Activated naive CD8-positive, alpha-beta T cell treated with anti-CD3 and anti-CD28 coated beads, Interleukin-2, amount 10 ng/mL, durations not matched to agents 7 days and 5 days (primary cell): ENCODE measurements around the gene GGNBP2. TPM values are rescaled to one million over a fixed set of nuclear protein-coding genes. Genes with fewer than 3 reads are reported as not detected.

Source experiments
- ATAC-seq: fragments of 150-1000 bp; cut with Tn5 transposase; one replicate; pipeline ENCODE4 v1.10.0; 2021; ENCODE audit warnings: low read depth, moderate library complexity
- POLR2A ChIA-PET: fragments of 350-600 bp; sonication (Branson Sonifier 250); formaldehyde crosslinking; loops from one replicate; lab custom pipeline; 2021; ENCODE audit warnings: antibody characterized with exemption; lab: Charles Lee
- DNase-seq: peaks from one replicate; pipeline ENCODE4 v3.0.0; 2021
- H3K27ac Mint-ChIP-seq: one replicate; pipeline ENCODE4 v1.8.0; 2022; ENCODE audit warnings: mild to moderate bottlenecking, mixed read lengths
- H3K27me3 Mint-ChIP-seq: one replicate; pipeline ENCODE4 v1.8.0; 2022; ENCODE audit warnings: mild to moderate bottlenecking, moderate library complexity, mixed read lengths
- H3K36me3 Mint-ChIP-seq: one replicate; pipeline ENCODE4 v1.8.0; 2021; ENCODE audit warnings: mild to moderate bottlenecking, mixed read lengths
- H3K4me1 Mint-ChIP-seq: one replicate; pipeline ENCODE4 v1.8.0; 2021; ENCODE audit warnings: mixed read lengths
- H3K4me3 Mint-ChIP-seq: one replicate; pipeline ENCODE4 v1.8.0; 2022; ENCODE audit warnings: mild to moderate bottlenecking, moderate library complexity, mixed read lengths
- H3K9me3 Mint-ChIP-seq: one replicate; pipeline ENCODE4 v1.8.0; 2021; ENCODE audit warnings: mixed read lengths
- total RNA-seq, 2 experiments: library from RNA; stranded (reverse); gene quantifications; one replicate each; pipeline ENCODE4 v1.2.3, GENCODE V29; 2021

GGNBP2 gene
- total RNA-seq, 2 experiments from 2014 or later, result 134 to 136 TPM

GRCh38 chr17:36592316-36592715, 47.6 kb downstream of the GGNBP2 start:
- POLR2A ChIA-PET, result interaction anchor here (0.6 to 4.7 kb wide), 3 partner anchors 10 to 801 kb away, joined by 3 to 36 read pairs (median 3); partner anchors contain the start of gene MRM1
- ATAC-seq (no peak), DNase-seq (no peak)
- H3K9me3 Mint-ChIP-seq, result no peaks in the 10 kb centered on the region
- no peak overlapping the region for H3K27ac Mint-ChIP-seq
- H3K36me3 Mint-ChIP-seq, result peaks cover 12% of the 10 kb centered on the region
- no peaks in the 10 kb centered on the region for H3K27me3 Mint-ChIP-seq
- peaks cover 29% of the 10 kb centered on the region for H3K4me1 Mint-ChIP-seq
- H3K4me3 Mint-ChIP-seq, result peak overlapping the region; percentile 64

- DNase-seq (no peak), ATAC-seq (no peak)
- peak overlapping the region; percentile 64 for H3K4me3 Mint-ChIP-seq
- POLR2A ChIA-PET, result interaction anchor here (0.6 to 4.7 kb wide), 4 partner anchors 9 to 800 kb away, joined by 3 to 36 read pairs (median 3); partner anchors contain the start of gene MRM1
- H3K27me3 Mint-ChIP-seq, result no peaks in the 10 kb centered on the region
- H3K9me3 Mint-ChIP-seq, result no peaks in the 10 kb centered on the region
- H3K27ac Mint-ChIP-seq, result no peak overlapping the region
- peaks cover 28% of the 10 kb centered on the region for H3K4me1 Mint-ChIP-seq
- H3K36me3 Mint-ChIP-seq, result peaks cover 11% of the 10 kb centered on the region
These were observed 48.1 kb downstream of the GGNBP2 start for GRCh38 chr17:36592716-36593321.

- POLR2A ChIA-PET, result interaction anchor here (4.7 kb wide), 1 partner anchor 8 kb away, joined by 36 read pairs; the partner anchor contains the start of gene MRM1
- H3K9me3 Mint-ChIP-seq, result no peaks in the 10 kb centered on the region
- H3K27ac Mint-ChIP-seq, result no peak overlapping the region
- no peak overlapping the region for H3K4me3 Mint-ChIP-seq
- H3K36me3 Mint-ChIP-seq, result peaks cover 10% of the 10 kb centered on the region
- DNase-seq (no peak), ATAC-seq (no peak)
- H3K27me3 Mint-ChIP-seq, result no peaks in the 10 kb centered on the region
- H3K4me1 Mint-ChIP-seq, result peaks cover 26% of the 10 kb centered on the region
These were observed 49.1 kb downstream of the GGNBP2 start for GRCh38 chr17:36593656-36594316.

GRCh38 chr17:36594626-36595401, 50.1 kb downstream of the GGNBP2 start:
- POLR2A ChIA-PET, result interaction anchor here (0.6 kb wide), 1 partner anchor 50 kb away, joined by 4 read pairs; no protein-coding TSS in a partner anchor
- Mint-ChIP-seq H3K4me1 (peaks cover 21% of the 10 kb centered on the region), H3K36me3 (peaks cover 8% of the 10 kb centered on the region), H3K4me3 (no peak overlapping the region), H3K9me3 (no peaks in the 10 kb centered on the region), H3K27me3 (no peaks in the 10 kb centered on the region), H3K27ac (no peak overlapping the region)
- ATAC-seq (no peak), DNase-seq (no peak)

GRCh38 chr17:36597226-36597625, 52.5 kb downstream of the GGNBP2 start:
- Mint-ChIP-seq H3K9me3 (no peaks in the 10 kb centered on the region), H3K27ac (no peak overlapping the region), H3K36me3 (peaks cover 2% of the 10 kb centered on the region), H3K27me3 (no peaks in the 10 kb centered on the region), H3K4me1 (peaks cover 20% of the 10 kb centered on the region), H3K4me3 (no peak overlapping the region)
- ATAC-seq, result no peak
- POLR2A ChIA-PET, result no interaction called here
- no peak for DNase-seq

- no peak for ATAC-seq
- Mint-ChIP-seq H3K4me1 (peaks cover 16% of the 10 kb centered on the region), H3K4me3 (no peak overlapping the region), H3K27me3 (no peaks in the 10 kb centered on the region), H3K36me3 (peaks cover 2% of the 10 kb centered on the region), H3K9me3 (no peaks in the 10 kb centered on the region), H3K27ac (no peak overlapping the region)
- no peak for DNase-seq
- POLR2A ChIA-PET, result no interaction called here
These were observed 53.4 kb downstream of the GGNBP2 start for GRCh38 chr17:36597866-36598777.

GRCh38 chr17:36598951-36599401, 54.3 kb downstream of the GGNBP2 start:
- ATAC-seq, result no peak
- H3K4me3 Mint-ChIP-seq, result no peak overlapping the region
- H3K27ac Mint-ChIP-seq, result no peak overlapping the region
- no peak for DNase-seq
- peaks cover 15% of the 10 kb centered on the region for H3K4me1 Mint-ChIP-seq
- H3K27me3 Mint-ChIP-seq, result no peaks in the 10 kb centered on the region
- H3K36me3 Mint-ChIP-seq, result peaks cover 3% of the 10 kb centered on the region
- no peaks in the 10 kb centered on the region for H3K9me3 Mint-ChIP-seq
- POLR2A ChIA-PET, result no interaction called here

- DNase-seq, result no peak
- peaks cover 7% of the 10 kb centered on the region for H3K36me3 Mint-ChIP-seq
- H3K4me3 Mint-ChIP-seq, result no peak overlapping the region
- ATAC-seq, result no peak
- POLR2A ChIA-PET, result interaction anchor here (0.9 kb wide), 1 partner anchor 64 kb away, joined by 3 read pairs; the partner anchor contains the start of gene PIGW
- H3K27me3 Mint-ChIP-seq, result no peaks in the 10 kb centered on the region
- peak overlapping the region; percentile 21 for H3K27ac Mint-ChIP-seq
- no peaks in the 10 kb centered on the region for H3K9me3 Mint-ChIP-seq
- H3K4me1 Mint-ChIP-seq, result peaks cover 20% of the 10 kb centered on the region
These were observed 55.0 kb downstream of the GGNBP2 start for GRCh38 chr17:36599546-36600250.

GRCh38 chr17:36600465-36600864, 55.7 kb downstream of the GGNBP2 start:
- H3K4me3 Mint-ChIP-seq, result peak overlapping the region; percentile 89
- H3K9me3 Mint-ChIP-seq, result no peaks in the 10 kb centered on the region
- no peak for ATAC-seq
- no peak for DNase-seq
- peaks cover 23% of the 10 kb centered on the region for H3K4me1 Mint-ChIP-seq
- H3K27ac Mint-ChIP-seq, result peak overlapping the region; percentile 96
- peaks cover 7% of the 10 kb centered on the region for H3K36me3 Mint-ChIP-seq
- no peaks in the 10 kb centered on the region for H3K27me3 Mint-ChIP-seq
- POLR2A ChIA-PET, result interaction anchor here (1.5 to 3.8 kb wide), 5 partner anchors 9 to 348 kb away, joined by 6 to 52 read pairs (median 15); partner anchors contain the start of genes AATF, DHRS11, GGNBP2 and MYO19

GRCh38 chr17:36600936-36601302, 56.2 kb downstream of the GGNBP2 start:
- Mint-ChIP-seq H3K36me3 (peaks cover 8% of the 10 kb centered on the region), H3K27ac (peak overlapping the region; percentile 96), H3K27me3 (no peaks in the 10 kb centered on the region), H3K4me1 (peaks cover 27% of the 10 kb centered on the region), H3K4me3 (peak overlapping the region; percentile 89), H3K9me3 (no peaks in the 10 kb centered on the region)
- ATAC-seq (peak; percentile 23), DNase-seq (no peak)
- POLR2A ChIA-PET, result interaction anchor here (0.6 to 3.8 kb wide), 9 partner anchors 9 to 348 kb away, joined by 3 to 52 read pairs (median 6); partner anchors contain the start of genes AATF, DHRS11, GGNBP2 and MYO19

- DNase-seq (peak; percentile 90), ATAC-seq (peak; percentile 85)
- POLR2A ChIA-PET, result interaction anchor here (0.6 to 3.8 kb wide), 15 partner anchors 9 to 636 kb away, joined by 3 to 52 read pairs (median 4); partner anchors contain the start of genes AATF, DHRS11, GGNBP2 and MYO19
- Mint-ChIP-seq H3K27me3 (no peaks in the 10 kb centered on the region), H3K27ac (peak within 1 kb of the TSS; percentile 96), H3K36me3 (peaks cover 8% of the 10 kb centered on the region), H3K9me3 (no peaks in the 10 kb centered on the region), H3K4me1 (peaks cover 29% of the 10 kb centered on the region), H3K4me3 (peak within 1 kb of the TSS; percentile 89)
These were observed 56.7 kb downstream of the GGNBP2 start, which contains the start of gene MRM1 for GRCh38 chr17:36601303-36602029. TSS of gene MRM1 (plus strand) at chr17:36601583. CDS start at chr17:36601811, 228 bp downstream.
